Adipose tissue (tissue), 3 donors: Measurements from ENCODE around the gene APC2. TPM values are rescaled to one million over a fixed set of nuclear protein-coding genes. Genes with fewer than 3 reads are reported as not detected.
"Not testable (repeated sequence)": the region's sequence is repeated elsewhere in the genome, so short reads cannot be mapped to it uniquely, and the experiment has no call there.

Source experiments
- H3K27ac ChIP-seq: one replicate; pipeline ENCODE4 v1.5.1; 2013; ENCODE audit warnings: low read depth, low read length
- WGBS, 3 donors: extraction: QIAGEN DNeasy Blood & Tissue Kit; methylation state at CpG; one replicate each; pipeline ENCODE4 v1.1.7; 2013; 5-methylcytosine and 5-hydroxymethylcytosine counted together
- polyA plus RNA-seq, 3 donors: library from polyadenylated mRNA; stranded (reverse); fragments of 200-250 nt; gene quantifications; one replicate each; pipeline ENCODE4 v1.2.3, GENCODE V29; 2013
- donor health status: healthy with polysubstance abuse.
- donor health status: Bipolar disorder and iron deficiency.
- donor health status: healthy.

APC2 gene
- polyA plus RNA-seq, 3 donors: 0.06 TPM; not detected in 1

GRCh38 chr19:1512671-1513498 lies 63.0 kb downstream of the APC2 start, which contains the start of gene ADAMTSL5:
TSS of gene ADAMTSL5 (minus strand) at chr19:1513019. CDS start at chr19:1510943, 2,076 bp downstream.
- no peak within 1 kb of the TSS for H3K27ac ChIP-seq
- WGBS, 3 donors: 2 to 4% (median 3%) methylated on average over 39 to 78 of the region's 78 CpGs

- 6 to 8% (median 7%) methylated on average over 42 to 52 of the region's 52 CpGs for WGBS, 3 donors
- H3K27ac ChIP-seq: no peak overlapping the region
Measured at GRCh38 chr19:1513499-1514294, 63.8 kb downstream of the APC2 start.

GRCh38 chr19:1514295-1514661 lies 64.4 kb downstream of the APC2 start:
- WGBS, 3 donors: 62 to 71% (median 71%) methylated on average over 10 of the region's 10 CpGs
- H3K27ac ChIP-seq: no peak overlapping the region

- no peak overlapping the region for H3K27ac ChIP-seq
- 53 to 68% (median 67%) methylated on average over 14 of the region's 14 CpGs for WGBS, 3 donors
Measured at GRCh38 chr19:1514986-1515721, 65.2 kb downstream of the APC2 start.

- 70 to 80% (median 71%) methylated on average over 8 of the region's 8 CpGs for WGBS, 3 donors
Measured at GRCh38 chr19:1516395-1516753, 66.5 kb downstream of the APC2 start.

GRCh38 chr19:1518471-1518870 lies 68.5 kb downstream of the APC2 start:
- 85 to 92% (median 90%) methylated on average over 4 of the region's 4 CpGs for WGBS, 3 donors
- no peak overlapping the region for H3K27ac ChIP-seq

More at GRCh38 chr19:1516395-1516753, 66.5 kb downstream of the APC2 start:
- H3K27ac ChIP-seq: no peak overlapping the region

- 86 to 90% (median 86%) methylated on average over 8 of the region's 8 CpGs for WGBS, 3 donors
- H3K27ac ChIP-seq: not testable (repeated sequence)
Measured at GRCh38 chr19:1519802-1520201, 69.9 kb downstream of the APC2 start.

GRCh38 chr19:1520203-1520780 lies 70.4 kb downstream of the APC2 start:
- H3K27ac ChIP-seq: no peak overlapping the region
- WGBS, 3 donors: 71 to 81% (median 79%) methylated on average over 17 of the region's 17 CpGs

- 55 to 69% (median 67%) methylated on average over 11 to 14 of the region's 14 CpGs for WGBS, 3 donors
- no peak overlapping the region for H3K27ac ChIP-seq
Measured at GRCh38 chr19:1521636-1522035, 71.7 kb downstream of the APC2 start.

- no peak overlapping the region for H3K27ac ChIP-seq
- WGBS, 3 donors: 75 to 80% (median 77%) methylated on average over 10 of the region's 10 CpGs
Measured at GRCh38 chr19:1522061-1522460, 72.1 kb downstream of the APC2 start.

GRCh38 chr19:1522838-1523237 lies 72.9 kb downstream of the APC2 start:
- H3K27ac ChIP-seq: no peak overlapping the region
- 65 to 79% (median 70%) methylated on average over 17 to 18 of the region's 18 CpGs for WGBS, 3 donors

Other genes starting within 250 kb of the APC2 start
- gene STK11, start 244.3 kb upstream of the APC2 start, polyA plus RNA-seq: 10 to 100 TPM; 24.5 to 42.9 (median 39.4) TPM
- gene CBARP, start 212.1 kb upstream of the APC2 start, polyA plus RNA-seq: 1 to 10 TPM in 2 of 3 donors, under 1 TPM in 1; 0.20 to 4.3 (median 2.0) TPM
- 100 to 1,000 TPM; 217 to 303 (median 219) TPM for gene ATP5F1D, start 208.4 kb upstream of the APC2 start, polyA plus RNA-seq
- 10 to 100 TPM; 22.8 to 95.5 (median 75.0) TPM for gene MIDN, start 201.5 kb upstream of the APC2 start, polyA plus RNA-seq
- 100 to 1,000 TPM; 346 to 568 (median 388) TPM for gene CIRBP, start 180.8 kb upstream of the APC2 start, polyA plus RNA-seq
- 10 to 100 TPM; 44.9 to 75.8 (median 55.0) TPM for gene FAM174C, start 174.6 kb upstream of the APC2 start, polyA plus RNA-seq
- gene EFNA2, start 164.2 kb upstream of the APC2 start, polyA plus RNA-seq: not detected
- 100 to 1,000 TPM in 2 of 3 donors, 10 to 100 TPM in 1; 97.5 to 211 (median 110) TPM for gene NDUFS7, start 66.2 kb upstream of the APC2 start, polyA plus RNA-seq
- gene GAMT, start 48.6 kb upstream of the APC2 start, polyA plus RNA-seq: 10 to 100 TPM; 15.4 to 52.7 (median 17.7) TPM
- gene DAZAP1, start 42.5 kb upstream of the APC2 start, polyA plus RNA-seq: 10 to 100 TPM; 38.4 to 79.9 (median 70.1) TPM
- 1,000 to 10,000 TPM; 2,434 to 3,362 (median 3,351) TPM for gene RPS15, start 11.7 kb upstream of the APC2 start, polyA plus RNA-seq
- gene C19orf25, start 29.1 kb downstream of the APC2 start, polyA plus RNA-seq: 10 to 100 TPM; 16.5 to 28.6 (median 24.3) TPM
- gene PCSK4, start 40.2 kb downstream of the APC2 start, polyA plus RNA-seq: 1 to 10 TPM; 1.2 to 3.5 (median 2.4) TPM
- gene REEP6, start 41.1 kb downstream of the APC2 start, polyA plus RNA-seq: 10 to 100 TPM in 2 of 3 donors, 1 to 10 TPM in 1; 5.5 to 30.5 (median 12.5) TPM
- gene ADAMTSL5, start 62.9 kb downstream of the APC2 start, polyA plus RNA-seq: under 1 TPM; 0.55 to 0.90 (median 0.89) TPM
- under 1 TPM in 1 of 3 donors, not detected in 2; 0.07 TPM for gene PLK5, start 74.0 kb downstream of the APC2 start, polyA plus RNA-seq
- 1 to 10 TPM; 5.3 to 7.7 (median 6.7) TPM for gene MEX3D, start 118.2 kb downstream of the APC2 start, polyA plus RNA-seq
- 10 to 100 TPM; 29.2 to 87.3 (median 73.1) TPM for gene MBD3, start 142.7 kb downstream of the APC2 start, polyA plus RNA-seq
- 100 to 1,000 TPM in 2 of 3 donors, 10 to 100 TPM in 1; 64.5 to 179 (median 163) TPM for gene UQCR11, start 155.3 kb downstream of the APC2 start, polyA plus RNA-seq
- gene TCF3, start 202.5 kb downstream of the APC2 start, polyA plus RNA-seq: 10 to 100 TPM; 23.3 to 28.8 (median 26.2) TPM